EL (cell line): ENCODE results near the gene TNFRSF6B.
"Not testable (repeated sequence)": the region's sequence is repeated elsewhere in the genome, so short reads cannot be mapped to it uniquely, and the experiment has no call there.

ENCODE experiments used
- DNase-seq: peaks from one replicate; pipeline ENCODE4 v3.0.0-alpha.2; 2016

Gene TNFRSF6B

DNA sequence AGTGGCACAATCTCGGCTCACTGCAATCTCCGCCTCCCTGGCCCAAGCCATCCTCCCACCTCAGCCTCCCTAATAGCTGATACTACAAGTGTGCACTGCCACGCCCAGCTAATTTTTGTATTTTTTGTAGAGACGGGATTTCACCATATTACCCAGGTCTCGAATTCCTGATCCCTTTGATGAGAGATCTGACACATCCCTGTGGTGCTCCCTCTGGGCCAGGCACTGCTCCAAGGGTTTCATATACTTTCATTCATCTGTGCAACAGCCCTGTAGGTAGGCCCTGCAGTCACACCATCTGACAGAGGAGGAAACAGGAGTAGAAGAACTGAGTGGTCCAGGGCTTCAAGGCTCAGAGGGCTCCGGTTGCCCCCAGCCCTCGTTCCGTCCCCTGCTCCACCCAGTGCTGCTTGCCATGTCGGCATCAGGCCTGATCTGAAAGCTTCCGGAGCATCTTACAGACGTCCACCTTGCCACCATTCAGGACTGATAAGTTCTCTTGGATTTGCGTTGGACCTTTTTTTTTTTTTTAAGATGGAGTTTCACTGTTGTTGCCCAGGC, 14.7 kb downstream of the TNFRSF6B start:
- DNase-seq: no peak

GRCh38 chr20:63712191-63712590, 15.7 kb downstream of the TNFRSF6B start:
- DNase-seq: no peak

GRCh38 chr20:63714858-63715257, 18.4 kb downstream of the TNFRSF6B start:
- no peak for DNase-seq

DNA sequence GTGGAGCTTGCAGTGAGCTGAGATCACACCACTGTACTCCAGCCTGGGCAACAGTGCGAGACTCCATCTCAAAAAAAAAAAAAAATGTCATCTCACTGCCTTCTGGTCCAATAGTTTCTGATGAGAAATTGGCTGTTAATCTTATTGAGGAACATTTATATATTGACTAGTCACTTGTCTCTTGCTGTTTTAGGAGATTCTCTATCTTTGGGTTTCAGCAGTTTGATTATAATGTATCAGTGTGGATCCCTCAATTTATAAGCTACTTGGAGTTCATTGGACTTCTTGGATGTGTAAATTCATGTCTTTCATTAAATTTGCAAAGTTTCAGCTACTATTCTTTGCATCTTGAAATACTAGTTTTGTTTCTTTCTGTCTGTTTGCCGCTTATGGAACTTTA, 22.5 kb downstream of the TNFRSF6B start:
- no peak for DNase-seq

DNA sequence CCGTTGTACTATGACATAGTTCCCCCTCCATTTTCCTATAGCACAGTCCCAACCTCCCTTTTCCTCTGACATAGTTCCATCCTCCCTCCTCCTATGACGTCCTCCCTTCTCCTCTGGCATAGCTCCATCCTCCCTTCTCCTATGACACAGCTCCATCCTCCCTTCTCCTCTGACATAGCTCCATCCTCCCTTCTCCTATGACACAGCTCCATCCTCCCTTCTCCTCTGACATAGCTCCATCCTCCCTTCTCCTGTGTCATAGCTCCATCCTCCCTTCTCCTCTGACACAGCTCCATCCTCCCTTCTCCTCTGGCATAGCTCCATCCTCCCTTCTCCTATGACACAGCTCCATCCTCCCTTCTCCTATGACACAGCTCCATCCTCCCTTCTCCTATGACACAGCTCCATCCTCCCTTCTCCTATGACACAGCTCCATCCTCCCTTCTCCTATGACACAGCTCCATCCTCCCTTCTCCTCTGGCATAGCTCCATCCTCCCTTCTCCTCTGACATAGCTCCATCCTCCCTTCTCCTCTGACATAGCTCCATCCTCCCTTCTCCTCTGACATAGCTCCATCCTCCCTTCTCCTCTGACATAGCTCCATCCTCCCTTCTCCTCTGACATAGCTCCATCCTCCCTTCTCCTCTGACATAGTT, 26.6 kb downstream of the TNFRSF6B start:
- not testable (repeated sequence) for DNase-seq

GRCh38 chr20:63730189-63730733, 33.8 kb downstream of the TNFRSF6B start:
- DNase-seq: not testable (repeated sequence)

GRCh38 chr20:63731410-63731809, 35.0 kb downstream of the TNFRSF6B start:
- no peak for DNase-seq

DNA sequence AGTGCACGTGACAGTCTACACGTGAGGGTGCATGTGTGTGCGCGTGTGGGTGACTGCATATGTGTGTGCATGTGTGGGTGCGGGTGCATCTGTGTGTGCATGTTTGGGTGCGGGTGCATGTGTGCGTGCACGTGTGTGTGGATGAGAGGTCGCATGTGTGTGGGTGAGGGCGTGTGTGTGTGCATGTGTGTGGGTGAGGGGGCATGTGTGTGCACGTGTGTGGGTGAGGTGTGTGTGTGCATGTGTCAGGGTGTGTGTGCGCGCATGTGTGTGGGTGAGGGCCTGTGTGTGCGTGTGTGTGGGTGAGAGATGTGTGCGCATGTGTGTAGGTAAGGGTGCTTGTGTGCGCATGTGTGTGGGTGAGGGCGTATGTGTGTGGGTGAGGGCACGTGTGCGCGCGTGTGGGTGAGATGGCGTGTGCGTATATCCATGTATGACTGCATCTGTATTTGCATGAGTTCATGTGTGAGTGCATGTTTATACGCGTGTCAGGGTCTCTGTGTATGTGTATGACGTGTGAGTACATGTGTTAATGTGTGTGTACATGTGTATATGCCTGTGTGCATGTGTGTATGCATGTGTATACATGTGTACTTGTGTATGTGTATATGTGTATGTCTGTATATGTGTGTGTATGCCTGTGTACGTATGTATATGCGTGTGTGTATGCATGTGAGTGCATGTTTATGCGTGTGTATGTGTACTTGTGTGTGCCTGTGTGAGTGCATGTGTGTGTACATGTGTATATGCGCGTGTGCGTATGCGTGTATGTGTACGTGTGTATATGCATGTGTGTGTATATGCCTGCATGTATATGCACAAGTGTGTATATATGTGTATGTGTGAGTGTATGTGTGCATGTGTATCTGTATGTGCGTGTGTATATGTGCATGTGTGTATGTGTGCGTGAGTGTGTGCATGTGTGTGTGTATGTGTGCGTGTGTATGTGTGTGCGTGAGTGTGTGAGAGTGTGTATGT, 36.0 kb downstream of the TNFRSF6B start:
- no peak for DNase-seq

DNA sequence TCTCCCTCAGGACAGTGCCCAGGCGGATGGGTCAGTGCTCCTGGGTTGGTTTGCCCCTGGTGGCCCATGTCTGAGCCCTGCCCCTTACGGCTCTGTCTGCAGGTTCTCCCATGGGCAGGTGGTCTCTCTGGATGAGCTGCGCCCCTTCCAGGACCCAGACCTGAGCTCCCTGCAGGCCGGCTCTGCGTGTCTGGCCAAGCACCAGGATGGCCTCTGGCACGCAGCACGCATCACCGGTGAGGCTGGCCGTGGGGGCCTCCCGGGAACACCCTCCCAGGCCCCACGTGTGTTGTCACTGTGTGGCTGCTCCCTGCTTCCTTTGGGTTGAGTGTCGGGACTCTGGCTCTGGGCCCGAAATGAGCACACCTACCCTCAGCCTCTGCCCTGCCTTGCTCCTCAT, 36.7 kb downstream of the TNFRSF6B start:
- no peak for DNase-seq

GRCh38 chr20:63733579-63734081, 37.2 kb downstream of the TNFRSF6B start:
- no peak for DNase-seq

- no peak for DNase-seq
Observed at GRCh38 chr20:63734111-63734945, 37.9 kb downstream of the TNFRSF6B start.

DNA sequence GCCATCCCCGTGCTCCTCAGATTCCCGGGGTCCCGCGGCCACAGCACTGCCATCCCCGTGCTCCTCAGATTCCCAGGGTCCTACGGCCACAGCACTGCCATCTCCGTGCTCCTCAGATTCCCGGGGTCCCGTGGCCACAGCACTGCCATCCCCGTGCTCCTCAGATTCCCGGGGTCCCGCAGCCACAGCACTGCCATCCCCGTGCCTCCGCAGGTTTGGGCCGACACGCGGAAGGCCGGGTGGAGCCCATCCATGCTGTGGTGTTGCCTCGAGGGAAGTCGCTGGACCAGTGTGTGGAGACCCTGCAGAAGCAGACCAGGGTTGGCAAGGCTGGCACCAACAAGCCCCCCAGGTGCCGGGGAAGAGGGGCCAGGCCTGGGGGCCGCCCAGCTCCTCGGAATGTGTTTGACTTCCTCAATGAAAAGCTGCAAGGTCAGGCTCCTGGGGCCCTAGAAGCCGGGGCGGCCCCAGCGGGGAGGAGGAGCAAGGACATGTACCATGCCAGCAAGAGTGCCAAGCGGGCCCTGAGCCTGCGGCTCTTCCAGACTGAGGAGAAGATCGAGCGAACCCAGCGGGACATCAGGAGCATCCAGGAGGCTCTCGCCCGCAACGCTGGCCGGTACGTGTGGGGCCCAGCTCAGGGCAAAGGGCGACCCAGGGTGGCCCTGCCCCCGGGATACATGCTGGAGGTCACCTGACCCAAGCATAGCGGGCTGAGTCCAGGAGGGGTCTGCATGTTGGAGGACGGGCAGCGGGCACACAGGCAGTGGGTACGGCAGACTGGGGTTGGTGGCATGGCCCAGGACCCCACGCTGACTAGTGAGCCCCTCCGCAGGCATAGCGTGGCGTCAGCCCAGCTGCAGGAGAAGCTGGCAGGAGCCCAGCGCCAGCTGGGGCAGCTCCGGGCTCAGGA, 38.8 kb downstream of the TNFRSF6B start:
- DNase-seq: no peak

GRCh38 chr20:63735859-63736718, 39.6 kb downstream of the TNFRSF6B start, which contains the start of gene LIME1:
TSS of gene LIME1 (plus strand) at chr20:63736664. CDS start at chr20:63737550, 886 bp downstream.
- no peak for DNase-seq

GRCh38 chr20:63736893-63737694, 40.6 kb downstream of the TNFRSF6B start:
- no peak for DNase-seq

DNA sequence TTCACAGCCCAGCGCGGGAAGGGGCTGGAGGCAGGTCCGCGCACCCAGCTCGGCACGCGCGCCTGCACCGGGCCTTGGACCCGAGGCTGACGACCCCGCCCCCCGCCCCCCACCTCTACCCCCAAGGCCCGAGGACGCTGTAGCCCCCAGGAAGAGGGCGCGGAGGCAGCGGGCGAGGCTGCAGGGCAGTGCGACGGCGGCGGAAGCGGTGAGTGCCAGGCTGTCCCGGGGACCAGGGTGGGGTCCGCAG, 41.2 kb downstream of the TNFRSF6B start:
- no peak for DNase-seq

DNA sequence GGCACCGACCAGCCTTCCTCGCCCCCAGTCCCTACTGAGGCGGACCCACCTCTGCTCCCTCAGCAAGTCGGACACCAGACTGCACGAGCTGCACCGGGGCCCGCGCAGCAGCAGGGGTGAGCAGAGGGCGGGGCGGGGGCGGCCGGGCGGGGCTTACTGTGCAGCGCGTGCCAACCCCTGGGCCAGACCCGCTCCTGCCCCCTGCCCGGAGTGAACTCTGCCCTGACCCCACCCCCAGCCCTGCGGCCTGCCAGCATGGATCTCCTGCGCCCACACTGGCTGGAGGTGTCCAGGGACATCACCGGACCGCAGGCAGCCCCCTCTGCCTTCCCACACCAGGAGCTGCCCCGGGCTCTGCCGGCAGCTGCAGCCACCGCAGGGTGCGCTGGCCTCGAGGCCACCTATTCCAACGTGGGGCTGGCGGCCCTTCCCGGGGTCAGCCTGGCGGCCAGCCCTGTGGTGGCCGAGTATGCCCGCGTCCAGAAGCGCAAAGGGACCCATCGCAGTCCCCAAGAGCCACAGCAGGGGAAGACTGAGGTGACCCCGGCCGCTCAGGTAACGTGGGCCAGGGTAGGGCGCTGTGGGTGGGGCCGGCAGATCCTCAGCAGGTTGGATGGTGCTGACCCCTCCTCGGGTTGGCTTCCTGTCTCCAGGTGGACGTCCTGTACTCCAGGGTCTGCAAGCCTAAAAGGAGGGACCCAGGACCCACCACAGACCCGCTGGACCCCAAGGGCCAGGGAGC, 41.7 kb downstream of the TNFRSF6B start:
- DNase-seq: no peak

GRCh38 chr20:63738687-63739129, 42.3 kb downstream of the TNFRSF6B start:
- DNase-seq: no peak
